Measurements from ENCODE around the gene BRF1.

DNA sequence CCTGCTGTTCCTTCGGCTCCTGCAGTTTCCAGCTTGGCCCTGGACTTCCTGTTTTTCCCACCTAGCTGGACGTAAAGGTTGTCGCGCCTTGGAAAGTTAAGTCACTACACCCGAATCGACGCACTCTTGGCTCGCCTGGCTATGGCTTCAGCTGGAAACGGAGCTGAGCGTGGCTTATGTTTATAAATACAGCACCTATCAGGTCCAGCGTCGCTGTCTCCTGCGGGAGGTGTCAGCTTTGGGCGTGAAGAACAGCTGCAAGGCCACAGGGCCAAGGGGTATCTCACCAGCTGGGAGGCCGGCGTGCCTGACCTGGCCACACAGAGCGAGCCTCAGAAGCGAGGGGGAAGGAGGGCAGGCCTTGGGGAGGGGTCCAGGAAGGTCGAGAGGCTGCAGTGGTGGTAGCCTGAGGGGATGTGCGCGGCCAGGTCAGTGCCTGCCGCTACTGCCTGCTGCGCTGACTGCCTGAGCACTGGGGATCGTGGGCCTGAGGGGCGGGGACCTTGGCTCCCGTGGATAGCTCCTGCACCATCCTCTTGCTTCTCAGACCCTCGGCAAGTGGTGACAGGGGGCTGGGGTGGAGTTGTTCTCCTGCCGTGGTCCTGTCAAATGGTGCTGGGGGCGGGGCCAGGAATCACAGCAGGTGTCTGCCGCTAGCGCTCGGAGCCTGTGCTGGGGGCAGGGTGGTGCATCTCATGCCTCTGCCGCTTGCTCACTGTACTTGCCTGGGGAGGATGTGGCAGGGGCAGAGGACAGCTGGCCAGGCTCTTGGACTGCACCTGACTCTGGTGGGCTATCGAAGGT lies 26.3 kb upstream of the BRF1 start:
- TF ChIP-seq, protein P1, sequence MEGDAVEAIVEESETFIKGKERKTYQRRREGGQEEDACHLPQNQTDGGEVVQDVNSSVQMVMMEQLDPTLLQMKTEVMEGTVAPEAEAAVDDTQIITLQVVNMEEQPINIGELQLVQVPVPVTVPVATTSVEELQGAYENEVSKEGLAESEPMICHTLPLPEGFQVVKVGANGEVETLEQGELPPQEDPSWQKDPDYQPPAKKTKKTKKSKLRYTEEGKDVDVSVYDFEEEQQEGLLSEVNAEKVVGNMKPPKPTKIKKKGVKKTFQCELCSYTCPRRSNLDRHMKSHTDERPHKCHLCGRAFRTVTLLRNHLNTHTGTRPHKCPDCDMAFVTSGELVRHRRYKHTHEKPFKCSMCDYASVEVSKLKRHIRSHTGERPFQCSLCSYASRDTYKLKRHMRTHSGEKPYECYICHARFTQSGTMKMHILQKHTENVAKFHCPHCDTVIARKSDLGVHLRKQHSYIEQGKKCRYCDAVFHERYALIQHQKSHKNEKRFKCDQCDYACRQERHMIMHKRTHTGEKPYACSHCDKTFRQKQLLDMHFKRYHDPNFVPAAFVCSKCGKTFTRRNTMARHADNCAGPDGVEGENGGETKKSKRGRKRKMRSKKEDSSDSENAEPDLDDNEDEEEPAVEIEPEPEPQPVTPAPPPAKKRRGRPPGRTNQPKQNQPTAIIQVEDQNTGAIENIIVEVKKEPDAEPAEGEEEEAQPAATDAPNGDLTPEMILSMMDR (IDR thresholded peaks at IDR 0.05), result no peak
- TF ChIP-seq EP300 (IDR thresholded peaks at IDR 0.05) (no peak), POLR2A (IDR thresholded peaks at IDR 0.05) (no peak)
